GM19240 (cell line): ENCODE measurements around the gene THEM4.
"Not testable (repeated sequence)": the region's sequence is repeated elsewhere in the genome, so short reads cannot be mapped to it uniquely, and the experiment has no call there.

Experiments
- DNase-seq: peaks from one replicate; pipeline ENCODE4 v3.0.0; 2011; ENCODE audit warnings: low spot score; ENCODE audit not compliant: insufficient read length

Gene THEM4

DNA sequence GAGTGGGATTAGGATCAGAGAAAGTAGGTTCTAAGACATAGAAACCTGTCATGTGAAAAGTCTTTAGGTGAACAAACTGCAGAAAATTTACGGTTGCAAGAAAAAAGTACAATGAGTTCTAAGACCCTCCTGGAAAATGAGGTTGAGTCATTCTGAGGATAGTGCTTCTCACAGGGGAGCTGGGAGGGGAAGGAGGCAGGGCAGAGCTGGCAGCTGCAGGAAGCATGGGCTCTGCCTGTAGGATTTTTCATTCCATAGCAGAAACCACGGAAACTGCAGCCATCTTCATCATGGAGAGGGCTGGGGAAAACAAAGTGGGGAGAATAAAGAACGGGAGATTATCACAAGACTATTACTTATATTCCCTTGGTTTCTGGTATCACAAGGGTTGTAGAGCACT lies 25.8 kb upstream of the THEM4 start:
- no peak for DNase-seq

GRCh38 chr1:151934048-151934493 lies 24.8 kb upstream of the THEM4 start:
- DNase-seq: no peak

DNA sequence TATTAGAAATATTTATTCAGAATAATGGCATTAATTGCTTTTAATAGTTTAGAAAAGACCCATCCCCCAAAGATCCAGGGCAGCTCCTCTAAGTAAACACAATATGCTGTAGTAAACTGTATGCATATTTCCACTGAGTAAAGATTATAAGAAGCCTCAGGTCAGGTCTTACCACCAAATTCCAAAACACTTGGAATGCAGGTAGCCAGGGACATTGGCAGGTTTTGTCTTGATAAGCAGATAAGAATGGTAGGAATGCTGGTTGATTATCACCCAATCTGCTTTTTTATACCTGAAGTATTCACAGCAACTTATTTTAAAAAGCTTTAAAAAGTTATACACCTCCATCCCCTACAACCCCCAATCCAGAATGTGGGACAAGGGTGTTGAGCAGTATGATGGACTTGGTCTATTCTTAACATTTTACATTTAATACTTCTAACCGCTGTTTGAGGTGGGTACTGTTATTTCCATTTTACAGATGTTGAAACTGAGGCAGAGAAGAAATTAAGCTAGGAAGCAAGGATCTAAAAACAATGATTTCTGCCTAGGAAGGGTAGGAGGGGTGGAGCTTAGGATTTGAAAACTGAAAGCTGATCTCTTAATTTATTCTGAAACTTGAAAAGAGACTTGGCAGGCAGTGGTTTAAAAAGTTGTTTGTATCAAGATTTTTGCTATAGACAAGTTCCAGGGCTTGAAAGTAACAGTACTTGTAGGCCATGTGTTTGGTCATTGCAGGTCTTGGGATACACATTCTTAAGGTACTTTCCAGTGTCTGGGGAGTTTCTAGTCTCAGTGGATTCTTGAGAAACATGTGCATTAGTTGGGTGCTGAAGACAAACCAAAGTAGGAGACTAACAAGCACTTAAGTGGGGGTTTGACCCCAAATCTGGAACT lies 15.6 kb upstream of the THEM4 start:
- DNase-seq: no peak

DNA sequence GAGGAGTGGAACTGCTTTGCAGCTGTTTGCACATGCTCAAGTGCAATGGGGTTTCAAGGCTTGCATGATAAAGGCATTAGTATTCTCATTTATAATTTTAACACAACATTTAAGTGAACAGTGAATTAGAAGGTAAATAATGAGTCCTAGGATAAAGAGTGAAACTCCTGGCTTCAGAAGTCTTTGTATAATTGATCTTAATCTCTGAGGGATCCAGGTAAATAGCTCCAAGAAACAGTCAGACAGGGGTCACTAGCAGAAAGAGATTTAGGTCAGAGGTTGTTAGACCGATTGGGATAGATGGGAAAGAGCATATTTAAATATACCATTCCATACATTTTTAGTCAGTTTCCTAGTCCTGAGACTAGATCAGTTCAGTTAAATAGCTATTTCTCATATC lies 14.1 kb upstream of the THEM4 start:
- no peak for DNase-seq

- no peak for DNase-seq
Observed at GRCh38 chr1:151920149-151920548, 10.8 kb upstream of the THEM4 start.

DNA sequence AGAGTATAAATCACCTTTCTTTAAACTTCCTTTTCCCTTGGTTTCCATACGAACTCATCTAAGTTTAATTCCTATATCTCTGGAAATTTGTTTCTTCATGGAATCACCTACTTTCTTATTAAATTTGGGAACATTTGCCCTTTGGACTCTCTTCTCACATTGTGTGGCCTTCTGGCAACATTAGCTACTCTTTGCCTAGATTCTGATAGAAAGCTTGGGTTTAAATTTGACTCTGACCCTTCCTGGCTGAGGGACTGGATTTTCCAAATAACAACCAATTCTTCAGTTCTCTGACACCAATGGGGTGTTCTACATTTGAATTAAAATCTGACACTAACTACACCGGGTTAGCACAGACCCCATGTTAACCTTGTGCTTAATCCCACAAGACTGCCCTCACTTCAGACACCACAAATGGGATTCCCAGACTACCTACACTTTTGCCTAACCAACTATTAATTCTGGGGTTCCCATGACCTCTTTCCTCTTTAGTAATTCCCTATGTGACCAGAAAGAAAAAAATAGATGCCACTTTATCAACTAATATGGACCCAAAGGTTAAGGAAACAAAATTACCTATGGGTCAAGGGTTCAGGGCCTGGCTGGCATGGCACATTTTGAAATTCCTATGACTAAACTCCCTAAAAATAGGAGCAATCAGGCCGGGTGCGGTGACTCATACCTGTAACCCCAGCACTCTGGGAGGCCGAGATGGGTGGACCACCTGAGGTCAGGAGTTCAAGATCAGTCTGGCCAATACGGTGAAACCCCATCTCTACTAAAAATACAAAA lies 9.7 kb upstream of the THEM4 start:
- DNase-seq: no peak

- no peak for DNase-seq
Observed at GRCh38 chr1:151918156-151918555, 8.8 kb upstream of the THEM4 start.

- no peak for DNase-seq
Observed at GRCh38 chr1:151916726-151917370, 7.5 kb upstream of the THEM4 start.

DNA sequence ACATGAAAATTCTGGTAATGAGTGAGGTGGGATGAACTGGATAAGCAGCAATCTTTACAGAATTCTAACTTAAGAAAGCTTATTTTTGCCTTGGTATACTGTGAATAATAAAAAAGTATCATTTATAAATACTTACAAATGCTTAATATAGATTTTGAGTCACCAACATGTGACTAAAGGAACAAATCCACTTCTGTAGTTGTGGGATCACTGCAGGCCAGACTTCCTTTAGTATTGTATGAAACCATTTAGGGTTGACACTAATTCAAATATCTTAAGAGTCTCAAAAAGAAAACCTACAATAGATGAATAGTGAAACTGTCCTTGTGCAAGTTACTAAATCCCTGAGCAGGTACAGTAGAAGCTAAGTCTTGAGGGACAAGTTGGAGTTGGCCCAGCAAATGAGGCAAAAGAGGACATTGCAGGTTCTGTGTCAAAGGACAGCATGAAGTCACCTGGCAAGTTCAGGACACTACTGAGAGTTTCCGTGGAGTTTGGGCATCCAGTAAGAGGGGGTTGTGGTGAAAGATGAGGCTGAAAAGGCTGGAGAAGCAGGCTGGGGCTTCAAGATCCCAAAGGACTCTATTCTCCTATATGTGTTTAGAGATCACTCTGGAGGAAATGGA lies 5.9 kb upstream of the THEM4 start:
- DNase-seq: no peak

DNA sequence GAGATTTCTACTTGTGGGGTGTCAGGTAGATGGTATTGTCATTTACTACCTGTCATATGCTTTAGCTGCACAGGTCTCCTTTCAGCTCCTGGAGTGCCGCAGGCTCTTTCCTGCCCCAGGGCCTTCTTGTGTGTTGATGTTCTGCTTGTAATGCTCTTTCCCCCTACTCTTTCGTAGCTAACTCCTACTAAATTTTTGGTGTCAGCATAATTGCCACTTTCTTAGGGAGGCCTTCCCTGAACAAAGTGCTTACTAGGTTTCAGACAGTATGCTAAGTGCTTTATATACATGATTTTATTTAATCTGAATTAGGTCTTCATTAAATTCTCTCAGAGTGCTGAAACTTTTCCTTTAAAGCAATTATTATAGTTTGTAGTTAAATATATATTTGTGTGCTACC lies 4.8 kb upstream of the THEM4 start:
- no peak for DNase-seq

DNA sequence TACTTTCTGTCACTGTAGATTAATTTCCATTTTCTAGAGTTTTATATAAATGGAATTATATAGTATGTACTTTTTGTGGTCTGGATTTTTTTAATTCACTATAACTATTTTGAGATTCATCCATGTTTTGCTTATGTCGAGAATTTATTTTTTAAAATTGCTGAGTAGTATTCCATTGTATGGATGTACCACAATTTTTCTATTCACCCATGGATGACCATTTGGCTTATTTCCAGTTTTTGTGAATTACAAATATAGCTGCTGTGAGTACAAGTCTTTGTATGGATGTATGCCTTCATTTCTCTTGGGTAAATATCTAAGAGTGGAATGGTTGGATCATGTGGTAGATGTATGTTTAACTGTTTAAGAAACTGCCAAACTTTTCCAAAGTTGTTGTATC lies 3.7 kb upstream of the THEM4 start:
- DNase-seq: no peak

DNA sequence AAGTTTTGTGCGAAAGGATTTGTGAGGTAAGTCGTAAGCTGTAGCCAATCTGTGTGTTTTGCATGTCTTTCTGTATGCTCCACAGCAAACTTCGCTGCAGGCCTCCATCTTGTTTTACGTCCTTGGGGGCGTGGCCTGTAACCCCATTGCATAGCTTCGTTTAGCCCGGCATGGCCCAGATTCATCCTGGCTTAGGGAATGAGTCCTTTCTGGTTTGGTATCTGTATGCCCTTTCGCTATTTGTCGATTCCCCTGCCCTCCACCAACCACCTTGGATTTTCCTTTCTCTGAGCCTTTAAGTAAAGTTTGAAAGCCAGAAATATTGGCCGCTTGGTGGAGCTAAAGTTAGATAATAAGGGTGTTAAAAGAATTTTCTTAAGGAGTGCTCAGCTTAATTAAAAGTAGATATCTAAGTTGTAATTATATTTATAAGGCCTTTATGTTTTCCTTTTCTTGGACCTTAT lies 1.1 kb downstream of the THEM4 start:
- DNase-seq: no peak

DNA sequence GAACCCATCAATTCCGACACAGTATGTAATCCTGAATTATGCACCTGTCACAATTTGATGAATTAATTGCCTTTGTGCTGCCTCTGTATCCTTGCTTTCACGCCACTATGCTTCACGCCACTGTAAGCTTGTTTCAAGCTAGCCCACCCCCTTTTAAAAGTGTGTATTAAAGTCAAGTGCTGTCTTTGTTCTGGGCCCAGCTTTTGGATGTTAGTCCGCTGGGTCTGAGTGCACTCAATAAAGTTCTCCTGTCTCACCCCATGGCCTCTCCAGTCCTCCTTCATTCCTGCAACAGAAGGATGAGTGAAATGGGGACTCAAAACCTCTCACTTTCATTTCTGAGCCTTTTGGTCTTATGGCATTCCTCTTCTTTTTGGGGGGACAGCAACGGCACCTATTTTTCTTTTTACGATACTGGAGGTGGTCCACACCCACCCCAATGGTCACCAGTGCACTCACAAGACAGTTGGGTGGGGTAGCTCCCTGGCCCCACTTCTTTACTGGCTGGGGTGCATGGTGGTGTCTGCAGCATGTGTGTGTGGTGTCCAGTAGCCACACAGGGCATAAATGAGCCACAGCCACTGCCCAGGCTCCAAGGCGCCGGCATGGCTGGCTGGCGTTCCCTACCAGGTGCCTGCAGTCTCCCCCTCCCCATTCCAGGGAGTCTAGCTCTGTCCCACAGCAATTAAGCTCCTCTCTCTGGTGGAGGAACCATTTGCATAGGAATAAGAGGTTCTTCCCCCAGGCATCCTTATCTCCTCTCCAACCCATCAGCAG lies 1.8 kb downstream of the THEM4 start:
- DNase-seq: no peak

DNA sequence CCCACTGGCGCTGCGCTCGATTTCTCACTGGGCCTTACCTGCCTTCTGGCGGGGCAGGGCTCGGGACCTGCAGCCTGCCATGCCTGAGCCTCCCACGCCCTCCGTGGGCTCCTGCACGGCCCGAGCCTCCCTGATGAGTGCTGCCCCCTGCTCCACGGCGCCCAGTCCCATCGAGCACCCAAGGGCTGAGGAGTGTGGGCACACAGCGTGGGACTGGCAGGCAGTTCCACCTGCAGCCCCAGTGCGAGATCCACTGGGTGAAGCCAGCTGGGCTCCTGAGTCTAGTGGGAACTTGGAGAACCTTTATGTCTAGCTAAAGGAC lies 3.0 kb downstream of the THEM4 start:
- DNase-seq: not testable (repeated sequence)

DNA sequence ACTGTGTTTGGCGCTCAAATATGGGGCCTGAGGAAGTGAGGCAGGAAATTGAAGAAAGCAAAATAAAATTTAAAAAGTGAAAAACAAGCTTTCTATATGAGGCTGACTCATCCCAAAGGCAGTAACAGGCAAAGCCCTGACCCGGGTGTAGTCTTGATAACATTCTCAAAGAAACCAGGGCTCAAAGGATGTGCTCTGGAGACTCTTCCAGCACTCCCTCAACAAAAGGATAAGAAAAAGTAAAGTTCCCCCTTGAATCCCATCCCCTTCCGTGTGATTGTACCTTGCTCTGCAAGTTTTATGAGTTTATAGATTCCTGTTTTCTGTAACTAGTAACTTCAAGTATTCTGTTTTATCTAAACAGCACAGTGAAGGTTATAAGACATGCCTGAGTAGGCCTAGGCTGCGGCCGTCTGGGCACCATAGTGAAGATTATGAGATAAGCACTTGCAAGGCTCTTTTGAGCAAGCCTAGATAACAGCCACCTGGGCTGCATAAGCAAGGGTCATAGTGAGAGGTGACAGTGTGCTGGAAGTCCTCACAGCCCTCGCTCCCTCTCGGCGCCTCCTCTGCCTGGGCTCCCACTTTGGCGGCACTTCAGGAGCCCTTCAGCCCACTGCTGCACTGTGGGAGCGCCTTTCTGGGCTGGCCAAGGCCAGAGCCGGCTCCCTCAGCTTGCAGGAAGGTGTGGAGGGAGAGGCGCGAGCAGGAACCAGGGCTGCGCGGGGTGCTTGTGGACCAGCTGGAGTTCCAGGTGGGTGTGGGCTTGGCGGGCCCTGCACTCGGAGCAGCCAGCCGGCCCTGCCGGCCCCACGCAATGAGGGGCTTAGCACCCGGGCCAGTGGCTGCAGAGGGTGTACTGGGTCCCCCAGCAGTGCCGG lies 3.6 kb downstream of the THEM4 start:
- not testable (repeated sequence) for DNase-seq

- DNase-seq: no peak
Observed at GRCh38 chr1:151905070-151905442, 4.3 kb downstream of the THEM4 start.

- no peak for DNase-seq
Observed at GRCh38 chr1:151902858-151903257, 6.5 kb downstream of the THEM4 start.

GRCh38 chr1:151900804-151901203 lies 8.5 kb downstream of the THEM4 start:
- not testable (repeated sequence) for DNase-seq

- DNase-seq: no peak
Observed at GRCh38 chr1:151898519-151898991, 10.8 kb downstream of the THEM4 start.

DNA sequence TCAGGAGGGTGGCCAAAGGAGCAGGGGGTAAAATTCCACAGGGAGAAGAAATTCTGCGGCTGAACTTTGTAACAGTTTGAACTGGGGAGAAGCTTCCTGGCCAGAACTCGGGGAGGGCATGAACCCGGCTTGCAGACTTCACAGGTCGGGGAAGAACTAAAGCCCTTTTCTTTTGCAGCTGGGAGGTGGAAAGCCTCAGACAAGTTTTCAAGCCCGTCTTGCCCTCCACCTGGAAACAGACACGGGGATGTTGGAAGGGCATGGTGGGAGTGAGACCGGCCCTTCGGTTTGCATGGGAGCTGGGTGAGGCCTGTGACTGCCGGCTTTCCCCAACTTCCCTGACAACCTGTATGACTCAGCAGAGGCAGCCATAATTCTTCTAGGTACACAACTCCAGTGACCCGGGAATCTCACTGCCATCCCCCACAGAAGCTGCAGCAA lies 11.3 kb downstream of the THEM4 start:
- no peak for DNase-seq
